AG09319 (cell line): Measurements from ENCODE around the gene KDM7A.
"Not testable (repeated sequence)": the region's sequence is repeated elsewhere in the genome, so short reads cannot be mapped to it uniquely, and the experiment has no call there.

Experiments used
- DNase-seq: peaks from one replicate; pipeline ENCODE4 v3.0.0-alpha.2; 2010; ENCODE audit warnings: low read depth; ENCODE audit errors: extremely low read depth
- CTCF ChIP-seq: IDR thresholded peaks from 2 replicates; pipeline ENCODE4 v1.5.1; 2011; ENCODE audit warnings: low read depth, mild to moderate bottlenecking, inconsistent platforms, low read length, moderate library complexity

The KDM7A gene

GRCh38 chr7:140168816-140169215, 8.0 kb downstream of the KDM7A start:
- no peak for TF ChIP-seq CTCF

GRCh38 chr7:140165422-140165821, 11.4 kb downstream of the KDM7A start:
- no peak for TF ChIP-seq CTCF
- DNase-seq = peak; percentile 49

More at GRCh38 chr7:140168816-140169215, 8.0 kb downstream of the KDM7A start:
- DNase-seq = no peak

- not testable (repeated sequence) for DNase-seq
Measured at GRCh38 chr7:140162081-140162480, 14.7 kb downstream of the KDM7A start.

- TF ChIP-seq CTCF = no peak
- no peak for DNase-seq
Measured at GRCh38 chr7:140161047-140161446, 15.7 kb downstream of the KDM7A start.

- no peak for DNase-seq
- TF ChIP-seq CTCF = no peak
Measured at GRCh38 chr7:140160308-140160707, 16.5 kb downstream of the KDM7A start.

- no peak for DNase-seq
- TF ChIP-seq CTCF = no peak
Measured at GRCh38 chr7:140159497-140159896, 17.3 kb downstream of the KDM7A start.

- no peak for TF ChIP-seq CTCF
- DNase-seq = no peak
Measured at GRCh38 chr7:140156460-140157080, 20.2 kb downstream of the KDM7A start.

- no peak for TF ChIP-seq CTCF
- no peak for DNase-seq
Measured at GRCh38 chr7:140155428-140155827, 21.4 kb downstream of the KDM7A start.
